Measurements from ENCODE around the gene IFNK. TPM values are rescaled to one million over a fixed set of nuclear protein-coding genes. Genes with fewer than 3 reads are reported as not detected.
A peak's percentile ranks its signal among the peaks of the same experiment; 100 is the strongest.

Gene IFNK
- total RNA-seq, 1 donor from 2014 or later = not detected

GRCh38 chr9:27539479-27540441, 15.7 kb downstream of the IFNK start:
- H3K9ac ChIP-seq (ENCODE audit: low read length) = no peak overlapping the region
- H3K27me3 ChIP-seq (ENCODE audit: insufficient read depth, low read length) = no peaks in the 10 kb centered on the region
- no peak overlapping the region for H2AFZ ChIP-seq (ENCODE audit: low read depth, low read length)
- H3K4me2 ChIP-seq (ENCODE audit: low read length) = no peak overlapping the region
- peak; percentile 42 for DNase-seq (ENCODE audit: low read depth)
- H3K9me3 Mint-ChIP-seq (ENCODE audit: unreplicated experiment) = no peaks in the 10 kb centered on the region
- no peaks in the 10 kb centered on the region for H3K79me2 ChIP-seq (ENCODE audit: insufficient read depth, low read length)
- no peak for FAIRE-seq
- TF ChIP-seq EZH2 (IDR thresholded peaks at IDR 0.05; ENCODE audit: insufficient read depth, low read length) (no peak), CTCF (IDR thresholded peaks at IDR 0.05; ENCODE audit: insufficient read depth, low read depth, low read length) (no peak)
- H3K4me3 ChIP-seq (ENCODE audit: insufficient read depth, low read depth, low read length) = no peak overlapping the region
- no peak overlapping the region for H3K27ac Mint-ChIP-seq (ENCODE audit: unreplicated experiment)
- no peaks in the 10 kb centered on the region for H3K9me3 ChIP-seq (ENCODE audit: insufficient read depth, low read depth, low read length)
- no peak overlapping the region for H3K4me3 Mint-ChIP-seq (ENCODE audit: unreplicated experiment)
- no peaks in the 10 kb centered on the region for H4K20me1 ChIP-seq (ENCODE audit: insufficient read depth, low read length)
- peaks cover 5% of the 10 kb centered on the region for H3K4me1 Mint-ChIP-seq (ENCODE audit: low read depth, unreplicated experiment)
- H3K27me3 Mint-ChIP-seq (ENCODE audit: low read depth, unreplicated experiment) = no peaks in the 10 kb centered on the region
- no peaks in the 10 kb centered on the region for H3K4me1 ChIP-seq (ENCODE audit: insufficient read depth, low read length)
- no peaks in the 10 kb centered on the region for H3K36me3 ChIP-seq (ENCODE audit: insufficient read depth, low read length)
- peaks cover 2% of the 10 kb centered on the region for H3K36me3 Mint-ChIP-seq (ENCODE audit: low read depth, unreplicated experiment)
- no peak overlapping the region for H3K27ac ChIP-seq (ENCODE audit: low read depth, low read length)

GRCh38 chr9:27540502-27540901, 16.4 kb downstream of the IFNK start:
- TF ChIP-seq CTCF (IDR thresholded peaks at IDR 0.05; ENCODE audit: insufficient read depth, low read depth, low read length) (no peak), EZH2 (IDR thresholded peaks at IDR 0.05; ENCODE audit: insufficient read depth, low read length) (no peak)
- H3K9ac ChIP-seq (ENCODE audit: low read length) = no peak overlapping the region
- no peak overlapping the region for H2AFZ ChIP-seq (ENCODE audit: low read depth, low read length)
- H3K27ac Mint-ChIP-seq (ENCODE audit: unreplicated experiment) = no peak overlapping the region
- H3K9me3 Mint-ChIP-seq (ENCODE audit: unreplicated experiment) = no peaks in the 10 kb centered on the region
- no peaks in the 10 kb centered on the region for H3K36me3 ChIP-seq (ENCODE audit: insufficient read depth, low read length)
- no peak overlapping the region for H3K4me3 Mint-ChIP-seq (ENCODE audit: unreplicated experiment)
- H3K9me3 ChIP-seq (ENCODE audit: insufficient read depth, low read depth, low read length) = no peaks in the 10 kb centered on the region
- H4K20me1 ChIP-seq (ENCODE audit: insufficient read depth, low read length) = no peaks in the 10 kb centered on the region
- H3K4me1 ChIP-seq (ENCODE audit: insufficient read depth, low read length) = no peaks in the 10 kb centered on the region
- DNase-seq (ENCODE audit: low read depth) = peak; percentile 15
- no peak overlapping the region for H3K4me3 ChIP-seq (ENCODE audit: insufficient read depth, low read depth, low read length)
- no peak for FAIRE-seq
- peaks cover 2% of the 10 kb centered on the region for H3K36me3 Mint-ChIP-seq (ENCODE audit: low read depth, unreplicated experiment)
- H3K79me2 ChIP-seq (ENCODE audit: insufficient read depth, low read length) = no peaks in the 10 kb centered on the region
- no peak overlapping the region for H3K4me2 ChIP-seq (ENCODE audit: low read length)
- H3K27ac ChIP-seq (ENCODE audit: low read depth, low read length) = no peak overlapping the region
- H3K27me3 ChIP-seq (ENCODE audit: insufficient read depth, low read length) = no peaks in the 10 kb centered on the region
- no peaks in the 10 kb centered on the region for H3K27me3 Mint-ChIP-seq (ENCODE audit: low read depth, unreplicated experiment)
- H3K4me1 Mint-ChIP-seq (ENCODE audit: low read depth, unreplicated experiment) = peaks cover 5% of the 10 kb centered on the region

GRCh38 chr9:27541740-27542139, 17.6 kb downstream of the IFNK start:
- no peak overlapping the region for H3K4me3 Mint-ChIP-seq (ENCODE audit: unreplicated experiment)
- H3K4me1 Mint-ChIP-seq (ENCODE audit: low read depth, unreplicated experiment) = peaks cover 5% of the 10 kb centered on the region
- Histone ChIP-seq H3K36me3 (ENCODE audit: insufficient read depth, low read length) (no peaks in the 10 kb centered on the region), H3K4me3 (ENCODE audit: insufficient read depth, low read depth, low read length) (no peak overlapping the region), H3K4me2 (ENCODE audit: low read length) (no peak overlapping the region), H3K27me3 (ENCODE audit: insufficient read depth, low read length) (no peaks in the 10 kb centered on the region), H3K9ac (ENCODE audit: low read length) (no peak overlapping the region), H3K4me1 (ENCODE audit: insufficient read depth, low read length) (no peaks in the 10 kb centered on the region), H3K79me2 (ENCODE audit: insufficient read depth, low read length) (no peaks in the 10 kb centered on the region), H3K9me3 (ENCODE audit: insufficient read depth, low read depth, low read length) (no peaks in the 10 kb centered on the region), H3K27ac (ENCODE audit: low read depth, low read length) (no peak overlapping the region), H4K20me1 (ENCODE audit: insufficient read depth, low read length) (no peaks in the 10 kb centered on the region), H2AFZ (ENCODE audit: low read depth, low read length) (no peak overlapping the region)
- H3K36me3 Mint-ChIP-seq (ENCODE audit: low read depth, unreplicated experiment) = peaks cover 2% of the 10 kb centered on the region
- no peak overlapping the region for H3K27ac Mint-ChIP-seq (ENCODE audit: unreplicated experiment)
- TF ChIP-seq EZH2 (IDR thresholded peaks at IDR 0.05; ENCODE audit: insufficient read depth, low read length) = no peak
- no peak for TF ChIP-seq CTCF (IDR thresholded peaks at IDR 0.05; ENCODE audit: insufficient read depth, low read depth, low read length)
- FAIRE-seq (no peak), DNase-seq (ENCODE audit: low read depth) (no peak)
- H3K9me3 Mint-ChIP-seq (ENCODE audit: unreplicated experiment) = no peaks in the 10 kb centered on the region
- no peaks in the 10 kb centered on the region for H3K27me3 Mint-ChIP-seq (ENCODE audit: low read depth, unreplicated experiment)

All from astrocyte (in vitro differentiated cells and primary cell).